Mesenchymal stem cell (in vitro differentiated cells and primary cell): ENCODE measurements around the gene CNOT3.

Experiments
- DNase-seq: peaks from one replicate; pipeline ENCODE4 v3.0.0-alpha.2; 2013
- H2AFZ ChIP-seq: one replicate; pipeline ENCODE4 v1.6.1; 2013; ENCODE audit warnings: low read depth, mild to moderate bottlenecking, control low read depth, inconsistent platforms, low read length, moderate library complexity
- H2AK5ac ChIP-seq: 2 replicates; pipeline ENCODE4 v1.6.1; 2013; ENCODE audit warnings: low read length, moderate library complexity, mild to moderate bottlenecking, inconsistent platforms; ENCODE audit not compliant: severe bottlenecking
- H2BK120ac ChIP-seq: one replicate; pipeline ENCODE4 v1.6.1; 2013; ENCODE audit warnings: low read depth, mild to moderate bottlenecking, inconsistent platforms, low read length, moderate library complexity
- H2BK12ac ChIP-seq, 2 experiments: one replicate each; pipeline ENCODE4 v1.6.1; 2013; ENCODE audit warnings: inconsistent platforms in 2 of 2, low read length in 2 of 2, mild to moderate bottlenecking in 2 of 2, moderate library complexity in 2 of 2, control low read depth in 1 of 2
- H2BK15ac ChIP-seq: one replicate; pipeline ENCODE4 v1.6.1; 2013; ENCODE audit warnings: mild to moderate bottlenecking, low read depth, inconsistent platforms; ENCODE audit not compliant: poor library complexity, severe bottlenecking
- H2BK5ac ChIP-seq: 2 replicates; pipeline ENCODE4 v1.6.1; 2013; ENCODE audit warnings: low read depth, mild to moderate bottlenecking, low read length, control low read depth, inconsistent platforms; ENCODE audit not compliant: poor library complexity, severe bottlenecking
- H3K14ac ChIP-seq, 2 experiments: one replicate each; pipeline ENCODE4 v1.6.1; 2013; ENCODE audit warnings: inconsistent platforms in 2 of 2, low read length in 2 of 2, control low read depth in 1 of 2, mild to moderate bottlenecking in 1 of 2, moderate library complexity in 1 of 2
- H3K18ac ChIP-seq, 2 experiments: one replicate each; pipeline ENCODE4 v1.6.1; 2013; ENCODE audit warnings: inconsistent platforms in 2 of 2, low read length in 2 of 2, control low read depth in 1 of 2, low read depth in 1 of 2, mild to moderate bottlenecking in 1 of 2
- H3K23ac ChIP-seq, 2 experiments: one replicate each; pipeline ENCODE4 v1.6.1; 2013; ENCODE audit warnings: inconsistent platforms in 2 of 2, low read length in 2 of 2, mild to moderate bottlenecking in 2 of 2, moderate library complexity in 2 of 2, control low read depth in 1 of 2
- H3K27ac ChIP-seq: 2 replicates; pipeline ENCODE4 v1.5.1; 2013; ENCODE audit warnings: mild to moderate bottlenecking, moderate library complexity, low read length, control low read depth, inconsistent platforms; ENCODE audit not compliant: poor library complexity, severe bottlenecking
- H3K27me3 ChIP-seq, 2 experiments: 2 replicates each; pipeline versions ENCODE4 v1.6.1 to v1.7.0; 2013; ENCODE audit warnings: low read length in 2 of 2, mild to moderate bottlenecking in 2 of 2, moderate library complexity in 2 of 2, control low read depth in 1 of 2, inconsistent platforms in 1 of 2; ENCODE audit not compliant: control insufficient read depth in 1 of 2, insufficient read depth in 1 of 2
- H3K36me3 ChIP-seq, 2 experiments: 2 replicates each; pipeline versions ENCODE4 v1.6.1 to v1.7.0; 2013; ENCODE audit warnings: low read length in 2 of 2, control low read depth in 1 of 2, inconsistent platforms in 1 of 2, low read depth in 1 of 2, mild to moderate bottlenecking in 1 of 2; ENCODE audit not compliant: insufficient read depth in 2 of 2, control insufficient read depth in 1 of 2
- H3K4ac ChIP-seq, 2 experiments: one replicate each; pipeline ENCODE4 v1.6.1; 2013; ENCODE audit warnings: inconsistent platforms in 2 of 2, low read length in 2 of 2, mild to moderate bottlenecking in 2 of 2, moderate library complexity in 2 of 2, control low read depth in 1 of 2, low read depth in 1 of 2
- H3K4me1 ChIP-seq: 2 replicates; pipeline ENCODE4 v1.6.1; 2013; ENCODE audit warnings: low read depth, low read length, control low read depth; ENCODE audit not compliant: control insufficient read depth, insufficient read depth
- H3K4me2 ChIP-seq: 2 replicates; pipeline ENCODE4 v1.6.1; 2013; ENCODE audit warnings: low read length, mild to moderate bottlenecking, inconsistent platforms; ENCODE audit not compliant: poor library complexity, severe bottlenecking
- H3K4me3 ChIP-seq, 2 experiments: 2 replicates each; pipeline versions ENCODE4 v1.5.1 to v1.7.0; 2013; ENCODE audit warnings: low read length in 2 of 2, mild to moderate bottlenecking in 2 of 2, control low read depth in 1 of 2, low read depth in 1 of 2; ENCODE audit not compliant: insufficient read depth in 1 of 2
- H3K79me1 ChIP-seq: replicated peaks from 2 replicates; pipeline ENCODE4 v1.6.1; 2013; ENCODE audit warnings: mild to moderate bottlenecking, control low read depth, low read length, inconsistent platforms; ENCODE audit not compliant: poor library complexity, severe bottlenecking
- H3K9ac ChIP-seq: 2 replicates; pipeline ENCODE4 v1.7.0; 2013; ENCODE audit warnings: mild to moderate bottlenecking, low read length, moderate library complexity
- H3K9me3 ChIP-seq: 2 replicates; pipeline ENCODE4 v1.7.0; 2013; ENCODE audit warnings: mild to moderate bottlenecking, low read length; ENCODE audit not compliant: control insufficient read depth
- H4K8ac ChIP-seq: one replicate; pipeline ENCODE4 v1.6.1; 2013; ENCODE audit warnings: inconsistent platforms, mild to moderate bottlenecking, low read length, moderate library complexity
- H4K91ac ChIP-seq: one replicate; pipeline ENCODE4 v1.6.1; 2013; ENCODE audit warnings: mild to moderate bottlenecking, low read length, inconsistent platforms
- WGBS: methylation state at CpG from one replicate; pipeline ENCODE4 v1.1.7; 2013; ENCODE audit warnings: mixed read lengths; 5-methylcytosine and 5-hydroxymethylcytosine counted together

The CNOT3 gene

DNA sequence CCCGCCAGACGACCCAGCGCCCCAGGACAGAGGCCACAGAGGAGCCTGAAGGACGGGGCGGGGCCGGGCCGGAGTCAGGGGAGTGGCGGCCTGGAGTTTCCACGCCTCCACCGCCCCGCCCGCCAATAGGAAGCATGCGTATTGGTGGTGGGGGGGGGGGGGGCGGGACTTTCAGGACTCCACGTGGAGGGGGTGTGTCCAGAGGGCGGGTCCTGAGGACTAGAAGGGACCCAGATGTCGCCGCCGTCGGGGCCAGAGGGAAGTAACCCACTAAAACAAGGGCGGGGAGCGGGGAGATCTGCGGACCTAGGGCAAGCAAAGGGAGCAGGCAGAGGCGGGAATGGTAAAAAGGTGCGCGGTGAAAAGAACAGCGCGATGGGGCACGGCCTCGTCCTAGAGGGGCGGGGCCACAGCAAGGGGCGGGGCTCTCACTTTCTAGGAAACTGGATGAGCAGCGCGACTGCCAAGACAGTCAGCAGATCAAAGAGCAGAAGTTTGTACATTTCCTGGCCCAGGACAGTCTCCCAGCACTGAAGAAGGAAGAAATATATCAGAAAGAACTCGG is 24.8 kb downstream of the CNOT3 start:
- peaks cover 21% of the 10 kb centered on the region for H3K79me1 ChIP-seq
- no peak overlapping the region for H3K23ac ChIP-seq
- H2AK5ac ChIP-seq = no peak overlapping the region
- H2BK15ac ChIP-seq = no peak overlapping the region
- no peak overlapping the region for H3K4me2 ChIP-seq
- no peak overlapping the region for H3K9ac ChIP-seq
- peak overlapping the region; percentile 51 for H2AFZ ChIP-seq
- no peak overlapping the region for H4K91ac ChIP-seq
- no peak overlapping the region for H4K8ac ChIP-seq
- peaks cover 9 to 11% of the 10 kb centered on the region in 2 experiments for H3K36me3 ChIP-seq
- peaks cover 0 to 15% of the 10 kb centered on the region in 2 experiments for H3K27me3 ChIP-seq
- H2BK120ac ChIP-seq = no peak overlapping the region
- no peak overlapping the region for H2BK12ac ChIP-seq
- no peak overlapping the region for H3K14ac ChIP-seq
- H2BK5ac ChIP-seq = no peak overlapping the region
- no peak overlapping the region for H3K4ac ChIP-seq
- H3K4me3 ChIP-seq = peak overlapping the region in 1 of 2 experiments; percentile 73
- peaks cover 25% of the 10 kb centered on the region for H3K4me1 ChIP-seq
- H3K9me3 ChIP-seq = no peaks in the 10 kb centered on the region
- DNase-seq = peak; percentile 62
- WGBS = 21% methylated on average over 27 of the region's 35 CpGs
- no peak overlapping the region for H3K18ac ChIP-seq
- H3K27ac ChIP-seq = no peak overlapping the region

DNA sequence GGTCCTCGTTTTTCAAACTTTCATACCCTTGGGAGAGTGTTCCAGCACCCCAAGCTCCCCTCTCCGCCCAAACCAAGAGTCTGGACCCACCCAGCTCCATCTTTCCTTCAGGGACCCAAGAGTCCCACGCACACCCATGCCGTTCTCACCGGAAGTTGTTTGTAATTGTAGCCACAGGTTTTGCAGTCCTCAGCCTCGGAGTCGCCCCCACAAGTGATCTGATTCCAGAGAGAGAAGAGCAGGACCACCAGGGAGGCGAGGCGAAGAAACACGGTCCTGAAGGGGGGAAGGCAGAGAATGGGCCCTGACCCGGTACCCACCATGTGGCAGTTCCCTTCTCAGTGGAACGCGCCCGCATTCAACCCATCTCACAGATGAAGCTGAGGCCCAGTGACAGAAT is 25.3 kb downstream of the CNOT3 start:
- peaks cover 4 to 5% of the 10 kb centered on the region in 2 experiments for H3K36me3 ChIP-seq
- H2BK5ac ChIP-seq = no peak overlapping the region
- peaks cover 21% of the 10 kb centered on the region for H3K79me1 ChIP-seq
- H3K27me3 ChIP-seq = peaks cover 0 to 15% of the 10 kb centered on the region in 2 experiments
- H2BK12ac ChIP-seq = no peak overlapping the region
- no peak overlapping the region for H4K91ac ChIP-seq
- H3K18ac ChIP-seq = no peak overlapping the region
- no peak overlapping the region for H3K4ac ChIP-seq
- H4K8ac ChIP-seq = no peak overlapping the region
- 82% methylated on average over 14 of the region's 14 CpGs for WGBS
- H3K4me1 ChIP-seq = peaks cover 25% of the 10 kb centered on the region
- H3K23ac ChIP-seq = no peak overlapping the region
- no peak overlapping the region for H3K27ac ChIP-seq
- H3K9ac ChIP-seq = no peak overlapping the region
- no peaks in the 10 kb centered on the region for H3K9me3 ChIP-seq
- no peak overlapping the region for H3K14ac ChIP-seq
- no peak overlapping the region for H2BK15ac ChIP-seq
- H3K4me2 ChIP-seq = no peak overlapping the region
- no peak overlapping the region for H2AFZ ChIP-seq
- no peak for DNase-seq
- H2AK5ac ChIP-seq = no peak overlapping the region
- no peak overlapping the region for H2BK120ac ChIP-seq
- H3K4me3 ChIP-seq = peak overlapping the region in 1 of 2 experiments; percentile 73

DNA sequence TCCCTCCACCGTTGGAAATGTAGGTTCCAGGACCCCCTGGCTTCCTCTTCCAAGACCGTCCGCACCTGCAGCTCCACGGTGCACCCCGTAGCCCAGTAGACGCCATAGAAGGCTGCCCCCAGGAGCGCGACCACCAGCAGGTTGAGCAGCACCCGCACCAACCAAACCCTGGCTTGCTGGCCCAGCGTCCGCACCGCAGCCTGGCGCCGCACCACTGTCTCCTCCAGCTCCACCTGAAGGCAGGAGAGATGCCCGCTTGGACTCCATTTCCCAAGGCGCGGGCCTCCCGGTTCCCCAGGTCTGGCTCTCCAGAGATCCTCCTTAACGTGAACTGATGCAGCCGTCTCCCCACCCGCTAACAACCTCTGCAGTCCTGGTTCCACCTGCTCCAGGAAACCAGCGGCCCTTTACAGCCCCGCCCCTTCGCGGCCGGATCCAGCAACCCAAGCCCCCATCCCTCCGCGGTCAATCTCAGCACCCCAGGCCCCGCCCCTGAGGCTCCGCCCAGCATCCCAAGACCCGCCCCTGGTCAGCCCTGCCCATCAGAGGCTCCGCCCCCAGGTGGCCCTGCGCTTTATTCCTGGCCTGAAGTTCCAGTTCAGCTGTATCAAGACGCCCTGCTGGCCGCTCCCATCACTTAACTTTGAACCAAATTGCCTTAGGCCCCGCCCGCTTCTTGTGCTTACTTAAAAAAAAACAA is 27.0 kb downstream of the CNOT3 start:
- no peak overlapping the region for H3K4ac ChIP-seq
- peaks cover 0 to 15% of the 10 kb centered on the region in 2 experiments for H3K27me3 ChIP-seq
- H3K18ac ChIP-seq = peak overlapping the region in 1 of 2 experiments; percentile 56
- peak overlapping the region in 1 of 2 experiments; percentile 53 for H3K4me3 ChIP-seq
- peak; percentile 54 for DNase-seq
- H3K14ac ChIP-seq = no peak overlapping the region
- no peaks in the 10 kb centered on the region for H3K36me3 ChIP-seq
- no peak overlapping the region for H2AK5ac ChIP-seq
- peaks cover 20% of the 10 kb centered on the region for H3K4me1 ChIP-seq
- H2BK120ac ChIP-seq = no peak overlapping the region
- no peak overlapping the region for H2AFZ ChIP-seq
- H3K4me2 ChIP-seq = no peak overlapping the region
- H2BK12ac ChIP-seq = no peak overlapping the region
- no peak overlapping the region for H2BK5ac ChIP-seq
- 13% methylated on average over 35 of the region's 37 CpGs for WGBS
- no peak overlapping the region for H2BK15ac ChIP-seq
- H4K91ac ChIP-seq = peak overlapping the region; percentile 44
- H3K23ac ChIP-seq = no peak overlapping the region
- H3K9me3 ChIP-seq = no peaks in the 10 kb centered on the region
- peaks cover 10% of the 10 kb centered on the region for H3K79me1 ChIP-seq
- H4K8ac ChIP-seq = no peak overlapping the region
- no peak overlapping the region for H3K27ac ChIP-seq
- H3K9ac ChIP-seq = no peak overlapping the region

DNA sequence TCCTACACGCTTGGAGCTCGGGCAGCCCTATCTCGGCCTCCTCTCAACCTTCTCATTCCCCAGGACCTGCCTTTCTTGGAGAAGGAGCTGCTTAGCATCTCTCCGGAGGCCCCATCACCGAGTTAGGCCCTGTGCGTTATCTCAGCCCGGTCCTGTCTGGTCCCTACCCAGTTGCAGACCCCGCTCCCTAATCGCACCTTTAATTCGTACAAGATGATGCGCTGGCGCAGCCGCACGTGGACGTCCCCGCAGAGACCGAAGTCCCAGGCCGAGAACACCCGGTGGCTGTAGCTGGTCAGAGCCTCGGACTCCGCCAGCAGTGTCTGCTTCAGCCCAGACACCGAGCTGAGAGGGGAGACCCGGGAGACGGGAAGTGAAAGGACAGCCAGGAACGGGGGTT is 27.7 kb downstream of the CNOT3 start:
- H3K18ac ChIP-seq = no peak overlapping the region
- peaks cover 10% of the 10 kb centered on the region for H3K79me1 ChIP-seq
- H2BK120ac ChIP-seq = no peak overlapping the region
- H3K4me1 ChIP-seq = peaks cover 19% of the 10 kb centered on the region
- H2BK12ac ChIP-seq = no peak overlapping the region
- H4K8ac ChIP-seq = no peak overlapping the region
- H3K23ac ChIP-seq = no peak overlapping the region
- no peak overlapping the region for H2BK5ac ChIP-seq
- no peaks in the 10 kb centered on the region for H3K9me3 ChIP-seq
- H4K91ac ChIP-seq = no peak overlapping the region
- no peak overlapping the region for H2BK15ac ChIP-seq
- H3K14ac ChIP-seq = no peak overlapping the region
- H3K36me3 ChIP-seq = no peaks in the 10 kb centered on the region
- no peak overlapping the region for H3K4me3 ChIP-seq
- H3K4me2 ChIP-seq = no peak overlapping the region
- no peak overlapping the region for H3K9ac ChIP-seq
- H3K4ac ChIP-seq = no peak overlapping the region
- 92% methylated on average over 25 of the region's 25 CpGs for WGBS
- H2AK5ac ChIP-seq = no peak overlapping the region
- no peak for DNase-seq
- H3K27ac ChIP-seq = no peak overlapping the region
- peaks cover 0 to 15% of the 10 kb centered on the region in 2 experiments for H3K27me3 ChIP-seq
- no peak overlapping the region for H2AFZ ChIP-seq
